Measurements from ENCODE around the gene GSTP1. TPM values are rescaled to one million over a fixed set of nuclear protein-coding genes. Genes with fewer than 3 reads are reported as not detected.
A peak's percentile ranks its signal among the peaks of the same experiment; 100 is the strongest.
"Not testable (repeated sequence)": the region's sequence is repeated elsewhere in the genome, so short reads cannot be mapped to it uniquely, and the experiment has no call there.

GSTP1 gene
- total and polyA plus RNA-seq, 7 donors: 224 to 410 (median 285) TPM

DNA sequence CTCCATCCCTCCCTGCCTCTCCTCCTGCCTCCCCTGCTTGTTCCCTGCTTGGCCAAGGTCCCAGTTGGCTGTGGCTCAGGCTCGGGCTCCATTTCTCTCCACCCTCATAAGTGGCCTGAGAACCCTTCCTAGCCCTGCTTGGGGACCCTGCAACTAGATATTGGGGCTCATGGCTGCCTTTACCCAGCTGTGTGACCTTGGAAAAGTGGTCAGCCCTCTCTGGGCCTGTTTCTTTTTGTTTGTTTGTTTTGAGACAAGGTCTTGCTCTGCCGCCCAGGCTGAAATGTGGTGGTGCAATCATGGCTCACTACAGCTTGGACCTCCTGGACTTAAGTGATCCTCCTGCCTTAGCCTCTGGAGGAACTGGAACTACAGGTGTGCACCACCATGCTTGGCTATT lies 40.0 kb upstream of the GSTP1 start:
- ATAC-seq (no peak), DNase-seq (no peak)
- Histone ChIP-seq H3K4me3 (no peak overlapping the region), H3K36me3 (ENCODE audit: insufficient read depth in 1 of 2, low read depth in 1 of 2) (no peaks in the 10 kb centered on the region), H3K9me3 (no peaks in the 10 kb centered on the region), H3K27ac (no peak overlapping the region), H3K27me3 (ENCODE audit: insufficient read depth in 3 of 3, low read length in 2 of 3) (no peaks in the 10 kb centered on the region), H3K4me1 (no peaks in the 10 kb centered on the region)
- WGBS, 3 donors: 50 to 56% (median 51%) methylated on average over 2 of the region's 2 CpGs
- intact Hi-C loops (cut with DNase I): no loop called here
- TF ChIP-seq, protein P1, sequence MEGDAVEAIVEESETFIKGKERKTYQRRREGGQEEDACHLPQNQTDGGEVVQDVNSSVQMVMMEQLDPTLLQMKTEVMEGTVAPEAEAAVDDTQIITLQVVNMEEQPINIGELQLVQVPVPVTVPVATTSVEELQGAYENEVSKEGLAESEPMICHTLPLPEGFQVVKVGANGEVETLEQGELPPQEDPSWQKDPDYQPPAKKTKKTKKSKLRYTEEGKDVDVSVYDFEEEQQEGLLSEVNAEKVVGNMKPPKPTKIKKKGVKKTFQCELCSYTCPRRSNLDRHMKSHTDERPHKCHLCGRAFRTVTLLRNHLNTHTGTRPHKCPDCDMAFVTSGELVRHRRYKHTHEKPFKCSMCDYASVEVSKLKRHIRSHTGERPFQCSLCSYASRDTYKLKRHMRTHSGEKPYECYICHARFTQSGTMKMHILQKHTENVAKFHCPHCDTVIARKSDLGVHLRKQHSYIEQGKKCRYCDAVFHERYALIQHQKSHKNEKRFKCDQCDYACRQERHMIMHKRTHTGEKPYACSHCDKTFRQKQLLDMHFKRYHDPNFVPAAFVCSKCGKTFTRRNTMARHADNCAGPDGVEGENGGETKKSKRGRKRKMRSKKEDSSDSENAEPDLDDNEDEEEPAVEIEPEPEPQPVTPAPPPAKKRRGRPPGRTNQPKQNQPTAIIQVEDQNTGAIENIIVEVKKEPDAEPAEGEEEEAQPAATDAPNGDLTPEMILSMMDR (IDR thresholded peaks at IDR 0.05): no peak

DNA sequence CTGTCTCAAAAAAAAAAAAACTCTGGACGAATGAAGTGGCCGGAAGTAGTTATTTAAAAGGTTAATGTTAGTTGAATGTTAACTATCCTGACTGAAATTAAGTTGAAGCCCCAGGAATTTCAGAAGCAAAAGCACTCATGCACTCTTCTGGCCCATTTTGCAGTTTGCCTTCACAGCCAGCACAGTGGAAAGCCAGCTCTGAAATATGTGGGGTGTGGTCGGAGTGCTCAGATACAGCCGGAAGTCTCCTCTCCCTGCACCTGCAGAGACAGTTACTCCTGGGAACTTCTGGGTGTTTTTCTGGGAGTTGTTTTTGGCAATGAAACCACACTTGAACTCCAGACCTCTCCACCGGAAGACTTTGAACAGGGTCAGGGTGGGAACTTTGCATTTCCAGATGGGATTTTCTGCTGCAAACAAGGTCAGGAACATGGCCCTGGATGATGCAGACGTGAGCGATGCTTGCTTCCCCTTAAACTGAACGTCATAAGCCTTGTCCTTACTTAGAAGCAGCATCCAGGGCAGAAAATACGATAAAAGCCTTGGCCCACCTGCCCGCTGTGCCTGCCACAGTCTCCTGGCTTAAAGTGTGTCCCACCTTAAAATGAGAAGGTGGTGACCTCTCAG lies 38.9 kb upstream of the GSTP1 start:
- ATAC-seq (no peak), DNase-seq (no peak)
- Histone ChIP-seq H3K36me3 (ENCODE audit: insufficient read depth in 1 of 2, low read depth in 1 of 2) (no peaks in the 10 kb centered on the region), H3K27me3 (ENCODE audit: insufficient read depth in 3 of 3, low read length in 2 of 3) (no peaks in the 10 kb centered on the region), H3K4me1 (no peaks in the 10 kb centered on the region), H3K4me3 (no peak overlapping the region), H3K9me3 (no peaks in the 10 kb centered on the region), H3K27ac (peak overlapping the region; percentile 52)
- whole genome bisulfite sequencing, 3 donors: 60 to 66% (median 64%) methylated on average over 10 of the region's 10 CpGs
- TF ChIP-seq, protein P1 (IDR thresholded peaks at IDR 0.05): no peak
- intact Hi-C loops (cut with DNase I): no loop called here

DNA sequence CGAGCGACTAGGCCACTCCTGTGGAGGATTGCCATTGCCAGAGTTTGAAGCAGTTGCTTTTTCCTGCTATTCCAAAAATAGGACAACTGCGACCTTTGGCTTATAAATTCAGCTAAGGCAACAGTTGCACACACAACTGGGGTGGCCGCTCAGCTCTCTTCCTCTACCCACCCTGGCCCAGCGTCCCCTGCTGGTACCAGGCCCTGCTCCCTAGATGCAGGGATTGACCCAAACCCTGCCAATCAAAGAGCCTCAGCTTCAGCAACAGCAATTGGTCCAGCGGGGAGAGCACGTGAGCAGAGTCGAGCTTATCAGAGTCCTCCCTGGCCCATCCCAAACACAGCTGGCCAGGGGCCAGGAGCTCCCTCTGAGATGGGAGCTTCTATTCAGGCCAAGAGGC lies 38.3 kb upstream of the GSTP1 start:
- Histone ChIP-seq H3K4me1 (no peaks in the 10 kb centered on the region), H3K27me3 (ENCODE audit: insufficient read depth in 3 of 3, low read length in 2 of 3) (no peaks in the 10 kb centered on the region), H3K36me3 (ENCODE audit: insufficient read depth in 1 of 2, low read depth in 1 of 2) (no peaks in the 10 kb centered on the region), H3K27ac (peak overlapping the region; percentile 52), H3K9me3 (no peaks in the 10 kb centered on the region), H3K4me3 (no peak overlapping the region)
- WGBS, 3 donors: 23 to 36% (median 32%) methylated on average over 8 of the region's 8 CpGs
- ATAC-seq (peak in 1 of 4 donors; percentile 35), DNase-seq (peak in 1 of 2 donors; percentile 25)
- TF ChIP-seq, protein P1 (IDR thresholded peaks at IDR 0.05): no peak
- intact Hi-C loops (cut with DNase I): no loop called here

DNA sequence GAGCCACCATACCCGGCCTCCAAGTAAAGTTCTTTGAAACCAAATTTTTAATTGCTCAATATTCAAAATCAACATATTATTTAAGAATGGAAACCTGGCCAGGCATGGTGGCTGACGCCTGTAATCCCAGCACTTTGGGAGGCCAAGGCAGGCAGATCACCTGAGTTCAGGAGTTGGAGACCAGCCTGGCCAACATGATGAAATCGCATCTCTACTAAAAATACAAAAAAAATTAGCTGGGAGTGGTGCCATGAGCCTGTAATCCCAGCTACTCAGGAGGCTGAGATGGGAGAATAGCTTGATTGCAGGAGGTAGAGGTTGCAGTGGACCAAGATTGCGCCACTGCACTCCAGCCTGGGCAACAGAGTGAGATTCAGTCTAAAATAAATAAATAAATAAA lies 35.5 kb upstream of the GSTP1 start:
- H3K27me3 ChIP-seq (ENCODE audit: insufficient read depth in 3 of 3, low read length in 2 of 3); intact Hi-C loops (cut with DNase I); H3K4me3 ChIP-seq; H3K27ac ChIP-seq; ATAC-seq; DNase-seq; H3K4me1 ChIP-seq; H3K36me3 ChIP-seq (ENCODE audit: insufficient read depth in 1 of 2, low read depth in 1 of 2); H3K9me3 ChIP-seq: not testable (repeated sequence)
- 84 to 93% (median 88%) methylated on average over 4 of the region's 4 CpGs for whole genome bisulfite sequencing, 3 donors

DNA sequence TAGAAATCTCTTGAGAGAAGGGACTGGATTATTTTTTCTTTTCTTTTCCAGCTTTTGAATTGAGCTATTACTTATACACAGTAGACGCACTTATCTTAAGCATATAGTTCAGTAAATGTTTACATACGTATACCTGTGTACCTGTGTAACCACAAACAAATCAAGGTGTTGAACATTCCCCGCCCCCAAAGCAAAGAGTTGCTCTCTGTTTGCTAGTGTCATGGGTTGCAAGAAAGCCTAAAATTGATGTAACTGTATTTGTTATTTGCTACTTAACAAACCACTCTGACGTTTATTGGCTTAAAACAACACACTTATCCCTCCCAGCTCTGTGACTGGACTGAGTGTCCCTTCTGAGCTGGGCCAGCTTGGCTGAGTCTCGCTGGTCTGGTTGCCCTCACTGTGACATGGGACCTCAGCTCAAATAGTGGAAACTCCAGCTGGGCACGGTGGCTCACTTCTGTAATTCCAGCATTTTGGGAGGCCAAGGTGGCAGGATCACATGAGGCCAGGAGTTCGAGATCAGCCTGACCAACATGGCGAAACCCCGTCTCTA lies 35.0 kb upstream of the GSTP1 start:
- TF ChIP-seq, protein P1 (IDR thresholded peaks at IDR 0.05): no peak
- Histone ChIP-seq H3K36me3 (ENCODE audit: insufficient read depth in 1 of 2, low read depth in 1 of 2) (no peaks in the 10 kb centered on the region), H3K4me3 (no peak overlapping the region), H3K27me3 (ENCODE audit: insufficient read depth in 3 of 3, low read length in 2 of 3) (no peaks in the 10 kb centered on the region), H3K27ac (no peak overlapping the region), H3K9me3 (no peaks in the 10 kb centered on the region), H3K4me1 (no peaks in the 10 kb centered on the region)
- 84 to 85% (median 85%) methylated on average over 9 of the region's 9 CpGs for WGBS, 3 donors
- no peak for ATAC-seq
- intact Hi-C loops (cut with DNase I): no loop called here
- DNase-seq: no peak

Measured in psoas muscle (tissue), 8 donors.